GM12892 (cell line): ENCODE data around the gene FBN1. TPM values are rescaled to one million over a fixed set of nuclear protein-coding genes. Genes with fewer than 3 reads are reported as not detected.

Source experiments
- DNase-seq: peaks from one replicate; pipeline ENCODE4 v3.0.0; 2011; ENCODE audit not compliant: insufficient read length
- FAIRE-seq: peaks from 2 replicates; lab custom pipeline; 2011; peaks lifted over from hg19 to GRCh38; lab: Jason Lieb, UNC
- POLR2A ChIP-seq: IDR thresholded peaks from 2 replicates; pipeline ENCODE4 v1.6.1; 2011; ENCODE audit warnings: low read depth, low read length, control low read depth
- POLR2AphosphoS5 ChIP-seq: IDR thresholded peaks from 2 replicates; pipeline ENCODE4 v1.6.1; 2011; ENCODE audit warnings: low read depth, low read length, control low read depth
- TAF1 ChIP-seq: IDR thresholded peaks from 2 replicates; pipeline ENCODE4 v1.6.1; 2011; ENCODE audit warnings: low read depth, mild to moderate bottlenecking, control low read depth, low read length, borderline replicate concordance
- polyA plus RNA-seq: library from polyadenylated mRNA; unstranded; fragments of >200 nt; gene quantifications from one replicate; pipeline ENCODE4 v1.2.1, GENCODE V29; 2012; ENCODE audit warnings: missing spikeins, inconsistent platforms; ENCODE audit not compliant: missing spikeins

FBN1 gene
- 4.9 TPM for polyA plus RNA-seq

GRCh38 chr15:48645558-48646330 lies at the start of gene FBN1:
TSS of gene FBN1 (minus strand) at chr15:48645709. CDS start at chr15:48644769, 940 bp downstream.
- peak; percentile 59 for DNase-seq
- TF ChIP-seq POLR2AphosphoS5, result no peak; the same call in 1 of the 2 replicates
- peak; percentile 88 for TF ChIP-seq POLR2A
- 0 out of 2 replicates have a peak, but pooled peaks have one; percentile 52 for TF ChIP-seq TAF1
- peak; percentile 91 for FAIRE-seq

DNA sequence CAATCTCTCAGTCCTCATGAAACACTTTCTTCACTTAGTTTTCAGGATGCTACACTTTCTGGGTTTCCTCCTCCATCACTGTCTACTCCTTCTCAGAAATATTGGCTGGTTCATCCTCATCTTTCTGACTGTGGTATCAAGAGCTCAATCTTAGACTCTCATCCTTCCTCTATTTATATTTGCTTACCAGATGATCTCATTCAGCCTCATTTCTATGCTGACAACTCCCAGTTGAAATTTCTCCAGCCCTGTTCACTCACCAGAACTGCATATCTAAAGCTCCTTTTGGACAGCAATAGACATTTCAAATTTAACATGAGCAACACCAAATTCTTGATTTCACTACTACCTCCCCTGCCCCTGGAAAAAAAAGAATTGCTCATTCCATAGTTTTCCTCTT lies 48.0 kb upstream of the FBN1 start:
- DNase-seq (no peak), FAIRE-seq (no peak)
- TF ChIP-seq POLR2A (no peak), POLR2AphosphoS5 (no peak)

DNA sequence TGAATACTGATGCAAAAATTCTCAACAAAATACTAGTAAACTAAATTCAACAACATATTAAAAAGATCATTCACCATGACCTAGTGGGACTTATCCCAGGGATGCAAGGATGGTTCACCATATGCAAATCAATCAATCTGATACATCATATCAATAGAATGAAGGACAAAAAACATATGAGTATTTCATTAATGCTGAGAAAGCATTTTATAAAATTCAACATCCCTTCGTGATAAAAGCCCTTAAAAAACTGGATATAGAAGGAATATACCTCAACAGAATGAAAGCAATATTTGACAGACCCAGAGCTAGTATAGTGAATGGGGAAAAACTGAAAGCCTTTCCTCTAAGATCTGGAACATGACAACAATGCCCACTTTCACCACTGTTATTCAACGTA lies 43.0 kb upstream of the FBN1 start:
- FAIRE-seq (no peak), DNase-seq (no peak)
- no peak for TF ChIP-seq POLR2A
- TF ChIP-seq TAF1, result no peak
- no peak for TF ChIP-seq POLR2AphosphoS5

DNA sequence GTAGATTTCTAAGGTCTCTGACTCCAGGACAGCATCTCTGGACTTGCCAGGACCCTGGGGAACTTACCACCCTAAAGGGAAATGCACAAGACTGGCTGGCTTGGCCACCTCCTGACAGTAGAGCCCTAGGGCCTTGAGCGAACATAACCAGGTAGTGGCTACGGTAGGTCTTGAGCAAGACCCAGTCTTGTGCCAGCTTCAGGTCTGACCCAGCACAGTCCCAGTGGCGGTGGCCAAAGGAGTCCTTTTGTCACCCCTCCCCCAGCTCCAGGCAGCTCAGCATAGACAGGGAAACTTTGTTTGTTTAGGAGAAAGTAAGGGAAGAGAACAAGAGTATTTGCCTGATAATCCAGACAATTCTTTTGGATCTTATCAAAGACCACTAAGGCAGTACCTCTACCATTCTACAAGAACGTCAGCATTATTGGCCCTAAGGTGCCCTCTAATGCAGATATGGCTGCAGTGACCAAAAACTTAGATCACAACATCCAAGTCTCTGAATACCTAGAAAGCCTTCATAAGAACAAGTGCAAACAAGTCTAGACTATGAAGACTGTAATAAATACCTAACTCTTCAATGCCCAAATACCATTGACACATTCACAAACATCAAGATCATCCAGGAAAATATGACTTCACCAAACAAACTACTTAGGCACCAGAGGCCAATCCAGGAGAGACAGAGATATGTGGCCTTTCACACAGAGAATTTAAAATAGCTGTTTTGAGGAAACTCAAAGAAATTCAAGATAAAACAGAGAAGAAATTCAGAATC lies 38.7 kb upstream of the FBN1 start:
- DNase-seq (no peak), FAIRE-seq (no peak)
- no peak for TF ChIP-seq POLR2A
- no peak for TF ChIP-seq POLR2AphosphoS5
- TF ChIP-seq TAF1, result no peak

GRCh38 chr15:48682942-48683651 lies 37.6 kb upstream of the FBN1 start:
- no peak for DNase-seq
- no peak for FAIRE-seq
- TF ChIP-seq POLR2A, result no peak

GRCh38 chr15:48681353-48681752 lies 35.8 kb upstream of the FBN1 start:
- TF ChIP-seq POLR2A, result no peak
- no peak for TF ChIP-seq TAF1
- TF ChIP-seq POLR2AphosphoS5, result no peak
- no peak for DNase-seq
- FAIRE-seq, result no peak

DNA sequence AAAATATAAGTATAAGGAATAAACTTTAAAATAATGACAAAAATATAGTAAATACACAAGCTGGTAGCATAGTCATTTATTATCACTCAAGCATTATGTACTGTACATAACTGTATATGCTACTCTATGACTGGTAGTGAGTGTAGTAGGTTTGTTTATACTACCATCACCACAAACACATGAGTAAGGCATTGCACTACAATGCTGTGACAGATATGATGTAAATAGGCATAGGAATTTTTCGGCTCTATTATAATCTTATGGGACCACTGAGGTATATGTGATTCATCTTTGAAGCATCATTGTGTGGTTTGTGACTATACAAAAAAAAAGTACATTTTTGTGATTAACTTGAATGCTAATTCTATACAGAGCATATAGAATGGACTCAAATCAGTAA lies 35.3 kb upstream of the FBN1 start:
- FAIRE-seq, result no peak
- TF ChIP-seq POLR2A, result no peak
- TF ChIP-seq POLR2AphosphoS5, result no peak
- TF ChIP-seq TAF1, result no peak
- no peak for DNase-seq

- TF ChIP-seq POLR2A, result no peak
- TF ChIP-seq TAF1, result no peak
- TF ChIP-seq POLR2AphosphoS5, result no peak
- DNase-seq (no peak), FAIRE-seq (no peak)
These were observed 34.4 kb upstream of the FBN1 start for GRCh38 chr15:48679952-48680351.

DNA sequence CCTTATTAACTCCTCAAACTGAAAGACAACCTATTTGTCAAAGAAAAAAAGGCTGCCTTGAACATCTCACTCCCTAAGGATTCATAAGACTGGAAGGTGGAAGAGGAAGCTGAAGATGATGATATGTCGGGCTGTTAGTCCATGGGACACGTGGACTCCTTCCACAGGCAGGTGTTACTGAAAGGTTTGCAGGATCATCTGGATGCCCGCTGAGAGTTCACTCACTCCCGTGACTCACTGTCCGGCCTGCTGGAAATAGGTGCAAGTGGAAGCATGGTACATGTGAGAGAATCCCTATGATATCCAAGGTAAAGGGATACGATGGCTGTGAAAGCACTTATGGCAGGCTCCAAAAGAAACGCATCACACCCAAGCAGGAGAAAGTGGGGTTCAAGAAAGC lies 33.3 kb upstream of the FBN1 start:
- TF ChIP-seq TAF1, result no peak
- no peak for TF ChIP-seq POLR2A
- no peak for TF ChIP-seq POLR2AphosphoS5
- DNase-seq (no peak), FAIRE-seq (no peak)

DNA sequence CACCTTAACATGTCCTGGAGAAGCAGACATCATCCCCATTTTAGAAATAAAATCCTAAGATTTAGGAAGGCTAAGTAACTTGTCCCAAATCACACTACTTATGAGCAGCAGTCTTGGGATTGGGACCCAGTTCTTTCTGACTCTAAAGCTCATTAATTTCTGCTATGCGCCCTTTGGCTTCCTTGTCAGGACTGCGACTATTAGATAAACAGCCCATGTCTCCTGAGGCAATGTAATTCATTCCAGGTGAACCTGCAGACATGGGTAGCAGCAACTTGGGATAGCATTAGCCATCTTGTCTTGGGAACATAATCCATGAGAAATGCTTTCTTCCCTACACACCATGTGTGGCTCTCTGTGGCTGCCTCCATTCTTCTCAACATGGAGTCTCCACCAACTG lies 32.3 kb upstream of the FBN1 start:
- TF ChIP-seq TAF1 (no peak), POLR2A (no peak), POLR2AphosphoS5 (no peak)
- FAIRE-seq (no peak), DNase-seq (no peak)

- no peak for TF ChIP-seq POLR2AphosphoS5
- no peak for TF ChIP-seq POLR2A
- no peak for TF ChIP-seq TAF1
- DNase-seq (no peak), FAIRE-seq (no peak)
These were observed 29.9 kb upstream of the FBN1 start for GRCh38 chr15:48675436-48675835.

- DNase-seq (no peak), FAIRE-seq (no peak)
- TF ChIP-seq POLR2A, result no peak
- TF ChIP-seq TAF1, result no peak
- no peak for TF ChIP-seq POLR2AphosphoS5
These were observed 29.4 kb upstream of the FBN1 start for GRCh38 chr15:48674876-48675275.
